ENCODE data around the gene CYBC1. TPM values are rescaled to one million over a fixed set of nuclear protein-coding genes. Genes with fewer than 3 reads are reported as not detected.

The CYBC1 gene
- polyA plus RNA-seq, 3 donors, result 160 to 225 (median 217) TPM

- Mint-ChIP-seq H3K27ac (no peak overlapping the region), H3K4me3 (no peak overlapping the region), H3K4me1 (peaks cover 20% of the 10 kb centered on the region), H3K36me3 (peaks cover 24 to 34% of the 10 kb centered on the region in 2 donors), H3K9me3 (no peaks in the 10 kb centered on the region), H3K27me3 (ENCODE audit: low read depth in 3 of 3) (peaks cover 0 to 6% (median 1%) of the 10 kb centered on the region in 3 donors)
- Histone ChIP-seq H3K4me3 (replicated peaks in 1 of 3; ENCODE audit: low read depth in 2 of 3, low read length in 3 of 3) (no peak overlapping the region), H3K4me2 (replicated peaks; ENCODE audit: extremely low read depth, low read length, poor library complexity, severe bottlenecking) (no peak overlapping the region), H3K27ac (ENCODE audit: low read depth in 1 of 2, low read length in 2 of 2) (no peak overlapping the region), H3K4me1 (ENCODE audit: control insufficient read depth in 1 of 2, insufficient read depth in 2 of 2, low read length in 2 of 2) (peaks cover 7 to 8% of the 10 kb centered on the region in 2 donors), H2AFZ (ENCODE audit: insufficient read depth, low read depth, low read length, poor library complexity, severe bottlenecking) (no peak overlapping the region), H3K9ac (ENCODE audit: insufficient read depth, low read length, poor library complexity, severe bottlenecking) (no peak overlapping the region), H3K79me2 (ENCODE audit: insufficient read depth, low read length) (no peaks in the 10 kb centered on the region), H3K9me3 (replicated peaks in 1 of 2; ENCODE audit: control insufficient read depth in 1 of 2, insufficient read depth in 1 of 2, low read length in 2 of 2) (no peaks in the 10 kb centered on the region), H4K20me1 (ENCODE audit: insufficient read depth, low read length) (peaks cover 37% of the 10 kb centered on the region), H3K27me3 (ENCODE audit: control insufficient read depth in 2 of 2, insufficient read depth in 2 of 2, low read length in 2 of 2) (no peaks in the 10 kb centered on the region), H3K36me3 (replicated peaks in 1 of 2; ENCODE audit: control insufficient read depth in 1 of 2, insufficient read depth in 2 of 2, low read length in 2 of 2) (peaks cover 0 to 28% of the 10 kb centered on the region in 2 donors)
- no peak for DNase-seq
- 96% methylated on average over 22 of the region's 24 CpGs for WGBS (ENCODE audit: insufficient coverage)
- TF ChIP-seq, protein P1, sequence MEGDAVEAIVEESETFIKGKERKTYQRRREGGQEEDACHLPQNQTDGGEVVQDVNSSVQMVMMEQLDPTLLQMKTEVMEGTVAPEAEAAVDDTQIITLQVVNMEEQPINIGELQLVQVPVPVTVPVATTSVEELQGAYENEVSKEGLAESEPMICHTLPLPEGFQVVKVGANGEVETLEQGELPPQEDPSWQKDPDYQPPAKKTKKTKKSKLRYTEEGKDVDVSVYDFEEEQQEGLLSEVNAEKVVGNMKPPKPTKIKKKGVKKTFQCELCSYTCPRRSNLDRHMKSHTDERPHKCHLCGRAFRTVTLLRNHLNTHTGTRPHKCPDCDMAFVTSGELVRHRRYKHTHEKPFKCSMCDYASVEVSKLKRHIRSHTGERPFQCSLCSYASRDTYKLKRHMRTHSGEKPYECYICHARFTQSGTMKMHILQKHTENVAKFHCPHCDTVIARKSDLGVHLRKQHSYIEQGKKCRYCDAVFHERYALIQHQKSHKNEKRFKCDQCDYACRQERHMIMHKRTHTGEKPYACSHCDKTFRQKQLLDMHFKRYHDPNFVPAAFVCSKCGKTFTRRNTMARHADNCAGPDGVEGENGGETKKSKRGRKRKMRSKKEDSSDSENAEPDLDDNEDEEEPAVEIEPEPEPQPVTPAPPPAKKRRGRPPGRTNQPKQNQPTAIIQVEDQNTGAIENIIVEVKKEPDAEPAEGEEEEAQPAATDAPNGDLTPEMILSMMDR (IDR thresholded peaks at IDR 0.05), result no peak
- intact Hi-C loops (cut with micrococcal nuclease), result loop anchor here (5.0 kb wide), 1 partner anchor 59 kb away; no protein-coding TSS in a partner anchor
Measured at GRCh38 chr17:82411396-82412053, 39.0 kb downstream of the CYBC1 start.

- no peak overlapping the region for H3K4me2 ChIP-seq (replicated peaks; ENCODE audit: extremely low read depth, low read length, poor library complexity, severe bottlenecking)
- H3K36me3 ChIP-seq (replicated peaks in 1 of 2; ENCODE audit: control insufficient read depth in 1 of 2, insufficient read depth in 2 of 2, low read length in 2 of 2), result peaks cover 3 to 34% of the 10 kb centered on the region in 2 donors
- H2AFZ ChIP-seq (ENCODE audit: insufficient read depth, low read depth, low read length, poor library complexity, severe bottlenecking), result no peak overlapping the region
- H3K9ac ChIP-seq (ENCODE audit: insufficient read depth, low read length, poor library complexity, severe bottlenecking), result no peak overlapping the region
- H3K27ac Mint-ChIP-seq, result no peak overlapping the region
- H3K9me3 Mint-ChIP-seq, result no peaks in the 10 kb centered on the region
- H3K4me3 ChIP-seq (replicated peaks in 1 of 3; ENCODE audit: low read depth in 2 of 3, low read length in 3 of 3), result no peak overlapping the region
- H3K4me1 ChIP-seq (ENCODE audit: control insufficient read depth in 1 of 2, insufficient read depth in 2 of 2, low read length in 2 of 2), result peaks cover 7 to 8% of the 10 kb centered on the region in 2 donors
- peaks cover 20% of the 10 kb centered on the region for H3K4me1 Mint-ChIP-seq
- 96% methylated on average over 12 of the region's 14 CpGs for WGBS (ENCODE audit: insufficient coverage)
- TF ChIP-seq, protein P1 (IDR thresholded peaks at IDR 0.05), result no peak
- no peak for DNase-seq
- no peaks in the 10 kb centered on the region for H3K27me3 ChIP-seq (ENCODE audit: control insufficient read depth in 2 of 2, insufficient read depth in 2 of 2, low read length in 2 of 2)
- peaks cover 24% of the 10 kb centered on the region for H4K20me1 ChIP-seq (ENCODE audit: insufficient read depth, low read length)
- peaks cover 31 to 38% of the 10 kb centered on the region in 2 donors for H3K36me3 Mint-ChIP-seq
- peaks cover 0 to 6% (median 3%) of the 10 kb centered on the region in 3 donors for H3K27me3 Mint-ChIP-seq (ENCODE audit: low read depth in 3 of 3)
- H3K27ac ChIP-seq (ENCODE audit: low read depth in 1 of 2, low read length in 2 of 2), result no peak overlapping the region
- no peaks in the 10 kb centered on the region for H3K79me2 ChIP-seq (ENCODE audit: insufficient read depth, low read length)
- intact Hi-C loops (cut with micrococcal nuclease), result loop anchor here (5.0 kb wide), 1 partner anchor 58 kb away; no protein-coding TSS in a partner anchor
- no peak overlapping the region for H3K4me3 Mint-ChIP-seq
- H3K9me3 ChIP-seq (replicated peaks in 1 of 2; ENCODE audit: control insufficient read depth in 1 of 2, insufficient read depth in 1 of 2, low read length in 2 of 2), result no peaks in the 10 kb centered on the region
Measured at GRCh38 chr17:82410014-82410716, 40.4 kb downstream of the CYBC1 start.
